ENCODE results near the gene MLLT11. TPM values are rescaled to one million over a fixed set of nuclear protein-coding genes. Genes with fewer than 3 reads are reported as not detected.

Gene MLLT11
- total RNA-seq, 2 experiments from 2014 or later = 4.2 to 4.8 TPM

GRCh38 chr1:151051356-151052009 is 8.7 kb upstream of the MLLT11 start:
- H3K36me3 Mint-ChIP-seq (ENCODE audit: low read depth) = peaks cover 61% of the 10 kb centered on the region
- ChIA-PET CTCF (interaction anchor here (0.8 to 2.2 kb wide), 5 partner anchors 8 to 71 kb away, joined by 3 to 13 read pairs (median 3); partner anchors contain the start of gene CDC42SE1), POLR2A (interaction anchor here (0.7 to 3.0 kb wide), 3 partner anchors 11 to 19 kb away, joined by 3 to 9 read pairs (median 8); partner anchors contain the start of gene GABPB2)
- no peak for TF ChIP-seq CTCF (IDR thresholded peaks at IDR 0.05)
- peak overlapping the region; percentile 36 for H3K27ac Mint-ChIP-seq
- DNase-seq (no peak), ATAC-seq (no peak)
- intact Hi-C loops (cut with micrococcal nuclease) = no loop called here
- H3K27me3 Mint-ChIP-seq = no peaks in the 10 kb centered on the region
- H3K4me3 Mint-ChIP-seq = no peak overlapping the region
- H3K9me3 Mint-ChIP-seq = no peaks in the 10 kb centered on the region
- peaks cover 65% of the 10 kb centered on the region for H3K4me1 Mint-ChIP-seq (ENCODE audit: low read depth)

GRCh38 chr1:151054971-151055547 is 5.1 kb upstream of the MLLT11 start:
- intact Hi-C loops (cut with micrococcal nuclease) = loop anchor here (5.0 kb wide), 1 partner anchor 33 kb away; no protein-coding TSS in a partner anchor
- H3K4me3 Mint-ChIP-seq = no peak overlapping the region
- peaks cover 53% of the 10 kb centered on the region for H3K4me1 Mint-ChIP-seq (ENCODE audit: low read depth)
- CTCF ChIA-PET = interaction anchor here (1.0 to 6.5 kb wide), 4 partner anchors 16 to 75 kb away, joined by 4 to 40 read pairs (median 6); partner anchors contain the start of gene GABPB2
- H3K9me3 Mint-ChIP-seq = no peaks in the 10 kb centered on the region
- ATAC-seq = no peak
- H3K27me3 Mint-ChIP-seq = no peaks in the 10 kb centered on the region
- POLR2A ChIA-PET = interaction anchor here (0.9 to 1.3 kb wide), 2 partner anchors 8 to 76 kb away, joined by 3 read pairs; no protein-coding TSS in a partner anchor
- no peak for TF ChIP-seq CTCF (IDR thresholded peaks at IDR 0.05)
- peaks cover 76% of the 10 kb centered on the region for H3K36me3 Mint-ChIP-seq (ENCODE audit: low read depth)
- no peak for DNase-seq
- peak overlapping the region; percentile 95 for H3K27ac Mint-ChIP-seq

DNA sequence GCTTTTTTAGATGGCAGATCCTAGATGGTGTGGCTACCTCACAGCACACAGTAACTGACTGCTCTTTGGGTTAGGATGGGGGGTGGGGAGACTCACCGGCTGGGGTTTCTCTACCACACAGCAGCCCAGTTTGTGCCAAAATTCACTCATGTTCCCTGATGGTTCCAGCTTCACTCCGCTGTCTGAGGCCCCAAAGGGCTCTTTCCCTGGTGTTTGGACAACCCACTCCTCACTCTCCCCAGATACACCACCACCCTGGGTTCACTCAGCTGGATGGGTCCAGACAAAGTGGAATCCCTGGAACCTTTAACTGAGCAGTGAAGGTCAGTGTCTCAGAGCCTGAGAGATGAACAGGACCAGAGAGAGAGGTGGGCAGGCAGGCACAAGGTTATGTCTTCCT is 4.6 kb upstream of the MLLT11 start:
- H3K27ac Mint-ChIP-seq = peak overlapping the region; percentile 95
- peak overlapping the region; percentile 96 for H3K4me3 Mint-ChIP-seq
- peaks cover 52% of the 10 kb centered on the region for H3K4me1 Mint-ChIP-seq (ENCODE audit: low read depth)
- CTCF ChIA-PET = interaction anchor here (0.9 to 6.5 kb wide), 3 partner anchors 16 to 75 kb away, joined by 3 to 40 read pairs (median 4); partner anchors contain the start of gene GABPB2
- intact Hi-C loops (cut with micrococcal nuclease) = loop anchor here (5.0 kb wide), 1 partner anchor 33 kb away; no protein-coding TSS in a partner anchor
- ATAC-seq (no peak), DNase-seq (no peak)
- H3K36me3 Mint-ChIP-seq (ENCODE audit: low read depth) = peaks cover 76% of the 10 kb centered on the region
- H3K27me3 Mint-ChIP-seq = no peaks in the 10 kb centered on the region
- TF ChIP-seq CTCF (IDR thresholded peaks at IDR 0.05) = no peak
- no peaks in the 10 kb centered on the region for H3K9me3 Mint-ChIP-seq
- POLR2A ChIA-PET = interaction anchor here (0.9 to 5.5 kb wide), 3 partner anchors 9 to 76 kb away, joined by 3 to 40 read pairs (median 3); partner anchors contain the start of gene GABPB2

- Mint-ChIP-seq H3K9me3 (no peaks in the 10 kb centered on the region), H3K4me1 (ENCODE audit: low read depth) (peaks cover 56% of the 10 kb centered on the region), H3K36me3 (ENCODE audit: low read depth) (peaks cover 73% of the 10 kb centered on the region), H3K27me3 (no peaks in the 10 kb centered on the region), H3K27ac (peak overlapping the region; percentile 95), H3K4me3 (peak overlapping the region; percentile 96)
- ATAC-seq (peak; percentile 10), DNase-seq (no peak)
- ChIA-PET CTCF (interaction anchor here (0.9 to 6.5 kb wide), 3 partner anchors 15 to 76 kb away, joined by 3 to 40 read pairs (median 4); partner anchors contain the start of gene GABPB2), POLR2A (interaction anchor here (1.8 to 5.5 kb wide), 2 partner anchors 15 to 41 kb away, joined by 4 to 40 read pairs; partner anchors contain the start of gene GABPB2)
- intact Hi-C loops (cut with micrococcal nuclease) = loop anchor here (5.0 kb wide), 1 partner anchor 34 kb away; no protein-coding TSS in a partner anchor
- no peak for TF ChIP-seq CTCF (IDR thresholded peaks at IDR 0.05)
Observed at GRCh38 chr1:151056149-151056548, 4.0 kb upstream of the MLLT11 start.

Data from activated CD8-positive, alpha-beta T cell treated with anti-CD3 and anti-CD28 coated beads for 36 hours (primary cell).